ENCODE results near the gene OR1D5.

Gene OR1D5

DNA sequence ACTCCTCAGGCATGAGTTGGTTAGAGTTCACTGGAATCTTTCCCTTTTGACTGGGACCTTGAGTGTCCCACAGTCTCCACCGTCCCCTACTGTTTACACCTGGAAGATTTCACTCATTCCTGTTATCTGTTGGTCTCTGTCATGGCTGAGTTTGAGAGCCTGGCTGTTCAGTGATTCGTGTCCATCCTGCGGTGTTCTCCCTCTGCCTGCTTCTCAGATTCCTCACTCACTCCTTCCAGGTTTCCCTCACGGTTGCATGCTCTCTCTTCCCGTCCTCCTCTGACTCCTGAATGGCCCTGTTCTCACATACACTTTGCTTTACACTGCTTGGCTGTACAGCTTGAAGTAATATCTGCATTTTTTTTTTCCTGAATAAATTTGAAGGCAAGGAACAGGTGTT lies 24.5 kb downstream of the OR1D5 start:
- Histone ChIP-seq H3K9ac (ENCODE audit: low read length) (no peak overlapping the region), H4K20me1 (ENCODE audit: low read depth, low read length) (no peaks in the 10 kb centered on the region), H3K9me2 (replicated peaks; ENCODE audit: insufficient read depth, low read length) (no peaks in the 10 kb centered on the region)

GRCh38 chr17:3037259-3037658 lies 26.1 kb downstream of the OR1D5 start:
- TF ChIP-seq EZH2phosphoT487 (conservative IDR thresholded peaks at IDR 0.05; ENCODE audit: low read length) (no peak), CTCF (IDR thresholded peaks at IDR 0.05; ENCODE audit: insufficient read depth, low read length, poor library complexity, severe bottlenecking) (no peak)
- no peaks in the 10 kb centered on the region for H3K9me3 ChIP-seq (ENCODE audit: insufficient read depth, low read length)

More for the DNA sequence above, 24.5 kb downstream of the OR1D5 start:
- no peak overlapping the region for H2AFZ ChIP-seq (ENCODE audit: low read depth, low read length, severe bottlenecking)
- no peak overlapping the region for H3K27ac ChIP-seq (ENCODE audit: low read depth, low read length)
- no peaks in the 10 kb centered on the region for H3F3A ChIP-seq (ENCODE audit: insufficient read depth)
- no peak overlapping the region for H3K4me2 ChIP-seq (ENCODE audit: low read depth, low read length, poor library complexity, severe bottlenecking)
- no peak for TF ChIP-seq CTCF (IDR thresholded peaks at IDR 0.05; ENCODE audit: insufficient read depth, low read length, poor library complexity, severe bottlenecking)
- TF ChIP-seq EZH2phosphoT487 (conservative IDR thresholded peaks at IDR 0.05; ENCODE audit: low read length) = no peak
- no peaks in the 10 kb centered on the region for H3K36me3 ChIP-seq (ENCODE audit: low read length)
- no peaks in the 10 kb centered on the region for H3K79me2 ChIP-seq (ENCODE audit: insufficient read depth, low read length)
- no peaks in the 10 kb centered on the region for H3K27me3 ChIP-seq (ENCODE audit: low read length)
- H3K9me3 ChIP-seq (ENCODE audit: insufficient read depth, low read length) = peaks cover 5% of the 10 kb centered on the region; the same call in 1 of the 2 replicates
- H3K4me3 ChIP-seq (ENCODE audit: insufficient read depth, low read length, poor library complexity, severe bottlenecking) = no peak overlapping the region

GRCh38 chr17:3036800-3037199 lies 26.6 kb downstream of the OR1D5 start:
- H3K4me3 ChIP-seq (ENCODE audit: insufficient read depth, low read length, poor library complexity, severe bottlenecking) = no peak overlapping the region
- no peaks in the 10 kb centered on the region for H3K36me3 ChIP-seq (ENCODE audit: low read length)
- TF ChIP-seq EZH2phosphoT487 (conservative IDR thresholded peaks at IDR 0.05; ENCODE audit: low read length) (no peak), CTCF (IDR thresholded peaks at IDR 0.05; ENCODE audit: insufficient read depth, low read length, poor library complexity, severe bottlenecking) (no peak)

More at GRCh38 chr17:3037259-3037658, 26.1 kb downstream of the OR1D5 start:
- H3K27ac ChIP-seq (ENCODE audit: low read depth, low read length) = no peak overlapping the region
- H3K36me3 ChIP-seq (ENCODE audit: low read length) = no peaks in the 10 kb centered on the region
- no peaks in the 10 kb centered on the region for H3F3A ChIP-seq (ENCODE audit: insufficient read depth)
- H3K4me2 ChIP-seq (ENCODE audit: low read depth, low read length, poor library complexity, severe bottlenecking) = no peak overlapping the region
- no peaks in the 10 kb centered on the region for H3K79me2 ChIP-seq (ENCODE audit: insufficient read depth, low read length)
- H3K4me3 ChIP-seq (ENCODE audit: insufficient read depth, low read length, poor library complexity, severe bottlenecking) = no peak overlapping the region
- H3K9me2 ChIP-seq (replicated peaks; ENCODE audit: insufficient read depth, low read length) = no peaks in the 10 kb centered on the region
- H3K9ac ChIP-seq (ENCODE audit: low read length) = no peak overlapping the region
- H3K27me3 ChIP-seq (ENCODE audit: low read length) = no peaks in the 10 kb centered on the region
- H2AFZ ChIP-seq (ENCODE audit: low read depth, low read length, severe bottlenecking) = no peak overlapping the region
- H4K20me1 ChIP-seq (ENCODE audit: low read depth, low read length) = no peaks in the 10 kb centered on the region

More at GRCh38 chr17:3036800-3037199, 26.6 kb downstream of the OR1D5 start:
- Histone ChIP-seq H3K9ac (ENCODE audit: low read length) (no peak overlapping the region), H3K79me2 (ENCODE audit: insufficient read depth, low read length) (no peaks in the 10 kb centered on the region), H4K20me1 (ENCODE audit: low read depth, low read length) (no peaks in the 10 kb centered on the region), H3K9me3 (ENCODE audit: insufficient read depth, low read length) (no peaks in the 10 kb centered on the region), H3F3A (ENCODE audit: insufficient read depth) (no peaks in the 10 kb centered on the region), H3K9me2 (replicated peaks; ENCODE audit: insufficient read depth, low read length) (no peaks in the 10 kb centered on the region), H3K27me3 (ENCODE audit: low read length) (no peaks in the 10 kb centered on the region), H2AFZ (ENCODE audit: low read depth, low read length, severe bottlenecking) (no peak overlapping the region), H3K4me2 (ENCODE audit: low read depth, low read length, poor library complexity, severe bottlenecking) (no peak overlapping the region), H3K27ac (ENCODE audit: low read depth, low read length) (no peak overlapping the region)

Measured in SU-DHL-6 (cell line).